GM12801 (cell line): ENCODE measurements around the gene EDAR.

Experiments
- TF ChIP-seq, protein P1 (sequence below): IDR thresholded peaks from one replicate; pipeline ENCODE4 v1.5.1; 2011; ENCODE audit warnings: control low read depth; ENCODE audit not compliant: insufficient read length; ENCODE audit errors: extremely low read depth

EDAR gene

DNA sequence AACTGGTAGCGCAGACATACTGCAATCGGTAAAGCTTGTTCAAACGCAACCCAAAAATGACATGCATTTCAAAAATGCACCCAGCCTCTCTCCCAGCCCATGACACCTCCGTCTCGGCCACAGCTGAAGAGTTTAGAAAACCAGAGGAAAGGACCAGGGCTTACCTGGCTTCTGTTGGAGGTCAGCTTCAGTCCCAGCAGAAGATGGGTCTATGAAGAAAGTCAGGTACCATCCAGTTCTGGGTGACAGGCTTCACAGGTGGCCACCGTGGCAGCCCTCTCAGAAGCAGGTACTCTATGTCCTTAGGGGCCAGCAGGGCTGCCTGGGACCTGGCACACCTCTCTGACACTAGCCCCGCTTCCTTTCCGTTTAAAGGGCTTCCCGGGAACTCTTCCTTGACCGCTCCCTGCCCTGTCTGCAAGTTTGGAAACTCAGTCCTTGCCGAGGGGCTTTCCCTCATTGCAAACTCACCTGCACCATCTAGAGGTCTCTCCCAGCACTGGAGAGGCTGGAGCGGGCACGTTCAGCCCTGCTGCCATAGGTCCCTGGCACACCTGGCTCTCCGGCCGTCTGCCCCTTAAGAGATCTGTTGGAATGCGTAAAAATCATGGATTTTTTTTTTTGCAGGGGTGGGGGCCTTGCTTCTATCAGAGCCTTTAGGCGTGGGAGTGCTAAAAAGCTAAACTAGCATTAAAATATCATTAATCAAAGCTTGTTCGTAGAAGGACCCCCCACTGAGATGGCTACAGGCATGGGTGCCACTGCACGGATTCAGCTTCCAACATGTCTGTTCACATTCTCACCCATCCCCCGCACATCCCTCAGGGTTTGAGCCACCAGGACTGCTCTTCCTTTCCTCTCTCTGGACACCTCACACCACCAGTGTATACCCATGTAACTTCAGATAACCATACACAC lies at the start of gene EDAR:
Gene EDAR, minus strand, starts transcription at position 425 of the 918 bp plus-strand sequence. CDS start 58,206 bp downstream, outside the sequence.
- TF ChIP-seq, protein P1, sequence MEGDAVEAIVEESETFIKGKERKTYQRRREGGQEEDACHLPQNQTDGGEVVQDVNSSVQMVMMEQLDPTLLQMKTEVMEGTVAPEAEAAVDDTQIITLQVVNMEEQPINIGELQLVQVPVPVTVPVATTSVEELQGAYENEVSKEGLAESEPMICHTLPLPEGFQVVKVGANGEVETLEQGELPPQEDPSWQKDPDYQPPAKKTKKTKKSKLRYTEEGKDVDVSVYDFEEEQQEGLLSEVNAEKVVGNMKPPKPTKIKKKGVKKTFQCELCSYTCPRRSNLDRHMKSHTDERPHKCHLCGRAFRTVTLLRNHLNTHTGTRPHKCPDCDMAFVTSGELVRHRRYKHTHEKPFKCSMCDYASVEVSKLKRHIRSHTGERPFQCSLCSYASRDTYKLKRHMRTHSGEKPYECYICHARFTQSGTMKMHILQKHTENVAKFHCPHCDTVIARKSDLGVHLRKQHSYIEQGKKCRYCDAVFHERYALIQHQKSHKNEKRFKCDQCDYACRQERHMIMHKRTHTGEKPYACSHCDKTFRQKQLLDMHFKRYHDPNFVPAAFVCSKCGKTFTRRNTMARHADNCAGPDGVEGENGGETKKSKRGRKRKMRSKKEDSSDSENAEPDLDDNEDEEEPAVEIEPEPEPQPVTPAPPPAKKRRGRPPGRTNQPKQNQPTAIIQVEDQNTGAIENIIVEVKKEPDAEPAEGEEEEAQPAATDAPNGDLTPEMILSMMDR: no peak

DNA sequence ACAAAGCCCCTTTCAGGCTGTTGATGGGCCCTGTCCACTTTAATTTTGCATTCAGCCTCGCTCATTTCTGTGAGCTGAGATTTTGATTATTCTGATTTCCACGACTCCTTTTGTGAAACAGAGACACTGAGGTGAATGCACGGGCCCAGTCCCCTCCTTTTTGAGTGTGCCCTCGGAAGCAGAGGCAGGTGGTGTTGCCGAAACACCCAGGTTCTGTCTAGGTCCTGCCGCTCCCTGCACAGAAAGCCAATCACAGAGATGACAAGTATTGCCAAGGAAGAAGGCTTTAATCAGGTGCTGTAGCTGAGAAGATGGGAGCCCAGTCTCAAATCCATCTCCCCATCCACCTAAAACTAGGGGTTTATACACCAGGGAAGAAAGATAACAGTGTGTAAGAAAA lies 44.2 kb upstream of the EDAR start:
- TF ChIP-seq, protein P1: no peak

DNA sequence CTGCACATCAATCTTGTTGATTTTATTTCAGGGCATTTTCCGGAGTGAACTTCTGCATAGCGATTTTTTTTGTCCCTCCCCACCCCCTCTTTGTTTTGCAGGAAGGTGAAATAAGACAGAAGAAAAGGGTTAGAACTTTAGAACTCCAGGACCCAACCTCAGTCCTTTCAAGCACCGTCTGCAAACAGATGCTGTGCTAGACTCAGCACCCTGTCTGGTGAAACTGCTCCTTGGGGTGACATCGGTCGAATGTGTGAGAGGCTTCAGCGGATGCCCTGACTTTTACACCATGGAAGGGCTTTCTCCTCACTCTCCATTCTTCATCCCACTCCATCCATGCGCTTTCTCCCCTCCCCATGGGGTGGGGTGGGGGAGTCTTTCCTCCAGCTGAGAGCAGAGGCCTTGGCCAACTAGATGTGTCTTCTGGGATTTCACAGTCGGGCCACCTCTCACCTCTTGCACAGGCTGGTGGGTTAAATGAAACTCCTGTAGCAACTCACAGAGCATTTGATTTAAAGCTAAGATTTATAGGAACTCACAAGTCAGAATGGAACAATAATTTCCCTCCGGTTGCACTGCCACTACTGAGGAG lies 43.3 kb upstream of the EDAR start:
- TF ChIP-seq, protein P1: no peak

GRCh38 chr2:109031476-109032228 lies 42.6 kb upstream of the EDAR start:
- TF ChIP-seq, protein P1: no peak

DNA sequence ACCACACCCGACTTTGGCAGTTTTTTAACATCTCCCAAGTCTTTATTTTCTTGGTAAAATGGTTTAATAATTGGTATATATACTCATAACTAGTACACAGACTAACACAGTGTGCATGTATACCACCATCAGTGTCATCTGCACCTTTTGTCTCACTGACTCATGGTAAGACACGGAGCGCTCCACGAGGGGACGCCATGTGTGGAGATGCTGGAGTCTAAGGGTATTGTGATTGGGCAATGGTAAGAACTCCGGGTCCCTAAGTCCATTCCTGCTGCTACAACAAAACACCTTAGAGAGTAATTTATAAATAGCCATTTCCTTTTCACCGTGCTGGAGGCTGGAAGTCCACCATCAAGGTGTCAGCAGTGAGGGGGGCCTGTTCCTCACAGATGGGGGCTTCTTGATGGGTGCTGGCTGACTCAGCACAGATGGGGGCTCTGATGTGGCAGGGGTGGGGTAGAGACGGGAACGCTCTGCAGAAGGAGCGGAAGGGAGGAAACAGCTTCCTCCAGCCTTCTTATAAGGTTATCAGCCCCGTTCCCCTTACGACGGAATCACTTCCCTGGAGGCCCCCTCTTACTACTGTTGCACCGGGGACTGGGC lies 42.0 kb upstream of the EDAR start:
- TF ChIP-seq, protein P1: no peak

GRCh38 chr2:109029490-109030201 lies 40.6 kb upstream of the EDAR start:
- TF ChIP-seq, protein P1: no peak
